Measurements from ENCODE around the gene TFIP11.

Gene TFIP11

GRCh38 chr22:26527574-26528465 is 15.5 kb upstream of the TFIP11 start:
- H3K36me3 ChIP-seq, result no peaks in the 10 kb centered on the region
- H3K9me3 ChIP-seq, result no peaks in the 10 kb centered on the region
- no peak overlapping the region for H3K4me3 ChIP-seq (ENCODE audit: low read depth, low read length)
- H3K27me3 ChIP-seq, result no peaks in the 10 kb centered on the region
- no peaks in the 10 kb centered on the region for H3K4me1 ChIP-seq
- TF ChIP-seq CTCF (IDR thresholded peaks at IDR 0.05; ENCODE audit: low read depth, low read length), result no peak
- no peak for DNase-seq

- no peak for DNase-seq
- H3K4me1 ChIP-seq, result no peaks in the 10 kb centered on the region
- no peak for TF ChIP-seq CTCF (IDR thresholded peaks at IDR 0.05; ENCODE audit: low read depth, low read length)
- H3K4me3 ChIP-seq (ENCODE audit: low read depth, low read length), result no peak overlapping the region
- H3K9me3 ChIP-seq, result no peaks in the 10 kb centered on the region
- no peaks in the 10 kb centered on the region for H3K36me3 ChIP-seq
- no peaks in the 10 kb centered on the region for H3K27me3 ChIP-seq
These were observed 14.9 kb upstream of the TFIP11 start for GRCh38 chr22:26527167-26527566.

- H3K9me3 ChIP-seq, result no peaks in the 10 kb centered on the region
- TF ChIP-seq CTCF (IDR thresholded peaks at IDR 0.05; ENCODE audit: low read depth, low read length), result no peak
- no peaks in the 10 kb centered on the region for H3K36me3 ChIP-seq
- H3K4me3 ChIP-seq (ENCODE audit: low read depth, low read length), result no peak overlapping the region
- no peaks in the 10 kb centered on the region for H3K4me1 ChIP-seq
- no peak for DNase-seq
- no peaks in the 10 kb centered on the region for H3K27me3 ChIP-seq
These were observed 13.8 kb upstream of the TFIP11 start for GRCh38 chr22:26525946-26526564.

- Histone ChIP-seq H3K27me3 (no peaks in the 10 kb centered on the region), H3K4me1 (no peaks in the 10 kb centered on the region), H3K4me3 (ENCODE audit: low read depth, low read length) (no peak overlapping the region), H3K9me3 (no peaks in the 10 kb centered on the region), H3K36me3 (no peaks in the 10 kb centered on the region)
- TF ChIP-seq CTCF (IDR thresholded peaks at IDR 0.05; ENCODE audit: low read depth, low read length), result no peak
- no peak for DNase-seq
These were observed 12.6 kb upstream of the TFIP11 start for GRCh38 chr22:26524870-26525269.

DNA sequence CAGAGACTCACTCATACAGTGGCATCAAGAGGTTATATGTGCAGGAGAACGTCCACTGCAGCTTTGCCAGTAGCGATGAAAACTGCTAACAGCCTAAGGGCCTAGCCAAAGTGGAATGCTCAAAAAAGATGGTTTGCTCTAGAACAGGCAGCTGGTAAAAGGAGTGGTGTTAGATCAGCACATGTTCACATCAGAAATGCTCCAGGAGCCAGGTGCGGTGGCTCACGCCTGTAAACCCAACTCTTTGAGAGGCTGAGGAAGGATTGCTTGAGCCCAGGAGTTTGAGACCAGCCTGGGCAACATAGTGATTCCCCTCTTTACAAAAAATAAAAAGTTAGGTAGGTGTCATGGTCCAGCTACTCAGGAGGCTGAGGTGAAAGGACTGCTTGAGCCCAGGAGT is 10.3 kb upstream of the TFIP11 start:
- no peaks in the 10 kb centered on the region for H3K9me3 ChIP-seq
- TF ChIP-seq CTCF (IDR thresholded peaks at IDR 0.05; ENCODE audit: low read depth, low read length), result no peak
- no peaks in the 10 kb centered on the region for H3K36me3 ChIP-seq
- H3K27me3 ChIP-seq, result no peaks in the 10 kb centered on the region
- DNase-seq, result no peak
- H3K4me3 ChIP-seq (ENCODE audit: low read depth, low read length), result no peak overlapping the region
- no peaks in the 10 kb centered on the region for H3K4me1 ChIP-seq

- Histone ChIP-seq H3K9me3 (no peaks in the 10 kb centered on the region), H3K4me3 (ENCODE audit: low read depth, low read length) (no peak overlapping the region), H3K36me3 (no peaks in the 10 kb centered on the region), H3K4me1 (no peaks in the 10 kb centered on the region), H3K27me3 (no peaks in the 10 kb centered on the region)
- TF ChIP-seq CTCF (IDR thresholded peaks at IDR 0.05; ENCODE audit: low read depth, low read length), result no peak
- DNase-seq, result no peak
These were observed 9.7 kb upstream of the TFIP11 start for GRCh38 chr22:26522012-26522411.

All from BE2C (cell line).